GM12872 (cell line): Measurements from ENCODE around the gene KRT15.

Source experiments
- TF ChIP-seq, protein P1 (sequence below): IDR thresholded peaks from 3 replicates; pipeline ENCODE4 v1.5.1; 2011; ENCODE audit warnings: low read depth, mild to moderate bottlenecking, low read length, moderate library complexity; ENCODE audit not compliant: insufficient read depth

The KRT15 gene

DNA sequence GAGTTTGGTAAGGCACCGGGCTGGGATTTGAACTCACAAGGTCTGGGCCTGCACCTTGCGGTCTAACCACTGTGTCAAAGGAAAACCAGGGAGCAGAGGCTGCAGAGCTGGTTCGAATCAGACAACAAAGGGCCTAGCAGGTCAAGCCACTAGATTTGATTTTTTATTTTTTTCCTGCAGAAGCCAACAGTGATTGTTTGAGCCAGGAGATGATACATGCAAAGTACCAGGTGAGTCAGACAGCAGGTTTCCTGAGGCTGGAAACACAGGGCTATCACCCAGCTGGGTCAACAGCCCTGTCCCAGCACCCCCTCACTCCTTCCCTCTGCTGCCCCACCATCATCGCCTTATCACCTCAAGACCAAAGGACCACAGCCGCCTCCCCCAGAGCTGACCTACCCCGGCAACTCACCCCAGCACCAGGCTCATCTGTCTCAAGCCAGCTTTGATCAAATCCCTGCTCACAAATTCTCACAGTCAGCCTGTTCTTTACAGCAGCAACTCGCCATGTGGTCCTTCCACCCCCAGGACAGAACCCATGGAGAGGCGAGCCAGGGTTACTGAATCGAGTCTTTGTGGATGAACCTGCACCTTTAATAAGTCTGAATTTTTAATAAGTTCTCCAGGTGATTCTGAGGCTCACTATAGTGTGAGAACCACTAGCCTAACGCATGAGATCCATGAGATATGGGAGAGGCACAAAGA, 22.4 kb upstream of the KRT15 start:
- TF ChIP-seq, protein P1, sequence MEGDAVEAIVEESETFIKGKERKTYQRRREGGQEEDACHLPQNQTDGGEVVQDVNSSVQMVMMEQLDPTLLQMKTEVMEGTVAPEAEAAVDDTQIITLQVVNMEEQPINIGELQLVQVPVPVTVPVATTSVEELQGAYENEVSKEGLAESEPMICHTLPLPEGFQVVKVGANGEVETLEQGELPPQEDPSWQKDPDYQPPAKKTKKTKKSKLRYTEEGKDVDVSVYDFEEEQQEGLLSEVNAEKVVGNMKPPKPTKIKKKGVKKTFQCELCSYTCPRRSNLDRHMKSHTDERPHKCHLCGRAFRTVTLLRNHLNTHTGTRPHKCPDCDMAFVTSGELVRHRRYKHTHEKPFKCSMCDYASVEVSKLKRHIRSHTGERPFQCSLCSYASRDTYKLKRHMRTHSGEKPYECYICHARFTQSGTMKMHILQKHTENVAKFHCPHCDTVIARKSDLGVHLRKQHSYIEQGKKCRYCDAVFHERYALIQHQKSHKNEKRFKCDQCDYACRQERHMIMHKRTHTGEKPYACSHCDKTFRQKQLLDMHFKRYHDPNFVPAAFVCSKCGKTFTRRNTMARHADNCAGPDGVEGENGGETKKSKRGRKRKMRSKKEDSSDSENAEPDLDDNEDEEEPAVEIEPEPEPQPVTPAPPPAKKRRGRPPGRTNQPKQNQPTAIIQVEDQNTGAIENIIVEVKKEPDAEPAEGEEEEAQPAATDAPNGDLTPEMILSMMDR: no peak

DNA sequence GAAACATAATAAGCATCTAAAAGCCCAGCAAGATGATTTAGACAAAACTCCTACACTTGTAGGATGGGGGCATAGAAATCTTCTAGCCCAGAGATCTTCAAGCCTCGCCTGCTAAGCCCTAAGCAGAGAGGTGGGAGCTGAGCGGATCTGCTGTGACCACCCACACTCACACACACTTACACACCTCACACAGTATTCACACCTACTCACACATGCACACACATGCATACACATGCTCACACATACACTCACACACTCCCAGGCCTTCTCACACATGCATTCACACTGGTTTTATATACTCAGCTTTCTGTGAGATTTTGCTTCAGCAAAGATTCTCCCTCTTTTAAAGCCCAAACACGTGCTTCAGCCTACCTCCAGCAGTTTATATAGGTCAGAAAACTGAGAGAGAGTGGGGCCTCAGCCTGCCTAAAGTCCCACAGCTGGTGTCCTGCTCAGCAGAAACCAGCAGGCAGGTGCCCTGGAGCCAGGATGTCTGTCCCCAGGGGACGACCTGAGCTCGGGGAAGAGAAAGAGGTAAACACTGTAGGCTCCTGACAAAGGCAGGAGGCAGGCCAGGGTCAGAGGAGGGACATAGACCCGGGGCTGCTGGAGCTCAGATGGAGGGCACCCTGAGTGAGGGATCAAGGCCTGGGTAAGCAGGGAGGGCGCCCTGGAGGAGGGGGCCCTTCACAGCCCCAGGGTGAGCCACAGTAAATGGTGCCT, 21.4 kb upstream of the KRT15 start:
- TF ChIP-seq, protein P1: no peak

DNA sequence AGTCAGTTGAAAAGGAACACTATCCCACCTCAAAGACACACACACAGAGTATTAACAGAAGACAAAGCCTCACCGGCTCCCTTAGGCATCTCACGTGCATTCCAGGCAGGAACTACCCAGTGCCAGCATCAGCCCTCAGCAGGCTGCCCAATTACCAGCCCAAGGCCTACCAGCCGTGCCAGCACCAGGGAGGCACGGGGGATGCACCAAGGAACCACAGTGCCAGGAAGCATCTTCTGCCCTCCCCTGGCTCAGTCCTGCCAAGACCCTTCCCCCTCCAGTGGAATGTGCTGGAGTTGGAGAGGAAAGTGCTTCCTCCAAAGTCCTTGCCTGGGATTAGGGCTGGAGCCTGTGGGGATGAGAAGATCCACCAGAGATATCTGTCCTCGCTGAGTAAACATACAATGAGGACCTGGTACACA, 20.4 kb upstream of the KRT15 start:
- TF ChIP-seq, protein P1: no peak

DNA sequence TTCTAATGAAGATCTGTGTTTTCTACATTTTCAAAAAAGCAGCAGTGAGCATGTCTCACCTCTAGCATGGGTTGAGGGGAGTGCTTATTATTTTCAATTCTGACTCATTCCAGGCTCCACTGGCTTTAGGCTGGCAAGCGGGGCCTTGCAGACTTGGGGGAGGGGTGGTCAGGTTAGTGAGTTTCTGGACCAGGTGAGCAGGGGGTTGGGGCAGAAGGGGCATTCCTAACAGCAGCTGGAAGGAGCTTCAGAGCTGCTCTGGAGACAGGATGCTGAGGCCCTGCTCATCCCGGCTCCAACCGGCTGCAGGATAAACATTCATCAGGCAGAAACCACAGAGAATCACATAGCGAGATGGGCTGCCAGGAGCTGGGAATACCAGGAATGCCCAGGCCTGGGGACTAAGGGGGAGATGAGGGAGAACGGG, 19.9 kb upstream of the KRT15 start:
- TF ChIP-seq, protein P1: no peak

DNA sequence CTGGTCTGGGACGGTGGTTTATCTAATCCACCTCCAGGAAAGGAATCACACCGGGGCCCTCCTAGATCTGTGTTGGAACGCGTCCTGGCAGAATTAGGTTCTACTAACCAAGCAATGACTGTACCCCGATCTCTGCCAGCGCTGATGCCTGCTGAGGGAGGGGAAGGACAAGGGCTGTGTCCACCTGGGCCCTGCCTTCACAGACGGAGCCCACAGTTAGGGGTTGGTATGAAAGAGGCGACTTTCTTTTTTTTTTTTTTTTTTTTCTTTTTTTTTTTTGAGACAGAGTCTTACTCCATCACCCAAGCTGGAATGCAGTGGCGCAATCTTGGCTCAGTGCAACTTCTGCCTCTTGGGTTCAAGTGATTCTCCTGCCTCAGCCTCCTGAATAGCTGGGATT, 19.3 kb upstream of the KRT15 start:
- TF ChIP-seq, protein P1: no peak

DNA sequence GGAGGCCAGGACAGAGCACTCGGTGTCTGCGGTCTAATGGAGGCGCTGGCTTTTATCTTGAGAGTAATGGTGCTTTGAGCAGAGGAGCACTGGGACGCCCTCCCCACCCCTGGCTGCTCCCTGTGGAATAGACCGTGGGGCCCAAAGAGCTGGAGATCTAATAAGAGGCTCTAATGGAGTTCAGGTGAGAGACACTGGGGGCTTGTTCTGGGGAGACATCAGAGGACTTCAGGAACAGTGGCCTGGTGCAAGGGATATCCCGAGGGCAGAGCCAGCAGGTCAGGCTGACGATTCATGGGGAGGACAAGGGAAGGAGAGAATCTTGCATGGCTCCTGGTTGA, 18.9 kb upstream of the KRT15 start:
- TF ChIP-seq, protein P1: no peak

DNA sequence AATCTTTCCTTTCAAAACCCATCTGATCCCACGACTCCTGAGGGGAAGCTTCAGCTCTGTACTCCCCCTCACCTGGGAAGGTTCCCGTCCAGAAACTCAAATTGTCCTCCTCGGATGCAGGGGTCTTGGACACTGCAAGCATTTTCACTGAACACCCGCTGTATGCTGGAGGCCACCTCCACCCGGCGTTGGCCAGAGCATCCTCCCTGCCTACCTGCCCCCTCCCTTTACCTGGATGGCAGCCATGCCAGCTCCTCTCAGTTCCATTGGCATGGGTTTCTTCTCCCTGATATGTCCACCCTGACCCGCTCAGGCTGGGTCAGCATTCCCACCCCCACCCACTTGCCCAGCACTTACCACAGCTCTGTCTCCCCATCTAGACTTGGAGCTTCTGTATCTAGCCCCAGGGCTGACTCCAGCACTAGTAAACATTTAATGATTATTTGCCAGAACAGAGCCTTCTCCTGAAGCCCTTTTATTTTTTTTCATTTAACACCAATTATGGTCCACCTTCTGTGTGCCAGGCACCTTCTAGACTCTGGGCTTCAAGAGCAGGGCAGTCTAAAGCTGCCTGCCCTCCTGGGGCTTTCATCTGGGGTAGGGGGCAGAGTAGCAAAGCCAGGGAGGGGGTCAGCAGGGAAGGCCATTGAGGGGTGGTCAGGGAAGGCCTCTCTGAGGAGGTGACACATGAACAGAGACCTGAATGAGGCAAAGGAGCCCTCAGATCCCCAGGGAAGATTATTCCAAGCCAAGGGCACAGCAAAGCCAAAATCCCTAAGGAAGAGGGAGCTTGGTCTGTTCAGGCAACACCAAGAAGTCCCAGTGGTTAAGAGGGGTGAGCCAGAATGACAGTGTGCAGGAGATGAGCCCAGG, 18.3 kb upstream of the KRT15 start:
- TF ChIP-seq, protein P1: no peak
